T follicular helper cell (primary cell): ENCODE data around the gene EFHC1.

Experiments
- DNase-seq: peaks from one replicate; pipeline ENCODE4 v3.0.0-alpha.2; 2020; ENCODE audit warnings: low read depth

EFHC1 gene

DNA sequence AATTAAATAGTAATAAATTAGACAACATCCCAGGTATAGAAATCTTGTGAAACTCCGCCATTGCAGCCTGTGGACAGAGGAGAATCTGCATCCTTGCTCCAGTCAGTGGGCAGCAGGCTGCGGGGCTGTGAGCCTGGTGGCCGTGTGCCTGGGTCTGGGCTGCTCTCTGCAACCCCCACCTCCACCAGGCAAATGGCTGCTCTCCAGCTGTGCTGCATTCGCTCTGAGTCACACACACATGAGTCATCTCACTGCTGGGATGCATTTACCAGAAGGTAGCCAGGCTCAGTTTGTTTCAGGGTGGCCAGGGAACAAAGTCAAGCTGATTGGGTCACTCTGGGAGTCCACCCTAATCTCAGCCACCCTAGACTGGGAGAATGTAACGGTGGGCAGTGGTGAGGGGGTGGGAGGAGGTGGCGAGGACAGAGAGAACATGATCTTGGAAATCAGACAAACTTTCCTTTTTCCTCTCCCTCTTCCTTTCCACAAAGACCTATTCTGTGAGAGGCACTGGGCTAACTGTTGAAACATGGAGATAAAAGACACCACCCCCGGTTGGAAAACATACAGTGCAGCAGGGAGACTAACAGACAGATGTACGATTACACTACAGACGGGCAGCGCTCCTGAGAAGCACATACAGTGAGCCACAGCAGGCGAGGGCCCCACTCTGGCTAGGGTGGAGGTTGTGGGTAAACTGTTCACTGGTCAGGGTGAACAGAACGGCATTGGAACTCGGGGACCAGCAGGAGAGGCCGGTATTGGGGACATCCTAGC is 97.5 kb downstream of the EFHC1 start:
- DNase-seq = no peak

DNA sequence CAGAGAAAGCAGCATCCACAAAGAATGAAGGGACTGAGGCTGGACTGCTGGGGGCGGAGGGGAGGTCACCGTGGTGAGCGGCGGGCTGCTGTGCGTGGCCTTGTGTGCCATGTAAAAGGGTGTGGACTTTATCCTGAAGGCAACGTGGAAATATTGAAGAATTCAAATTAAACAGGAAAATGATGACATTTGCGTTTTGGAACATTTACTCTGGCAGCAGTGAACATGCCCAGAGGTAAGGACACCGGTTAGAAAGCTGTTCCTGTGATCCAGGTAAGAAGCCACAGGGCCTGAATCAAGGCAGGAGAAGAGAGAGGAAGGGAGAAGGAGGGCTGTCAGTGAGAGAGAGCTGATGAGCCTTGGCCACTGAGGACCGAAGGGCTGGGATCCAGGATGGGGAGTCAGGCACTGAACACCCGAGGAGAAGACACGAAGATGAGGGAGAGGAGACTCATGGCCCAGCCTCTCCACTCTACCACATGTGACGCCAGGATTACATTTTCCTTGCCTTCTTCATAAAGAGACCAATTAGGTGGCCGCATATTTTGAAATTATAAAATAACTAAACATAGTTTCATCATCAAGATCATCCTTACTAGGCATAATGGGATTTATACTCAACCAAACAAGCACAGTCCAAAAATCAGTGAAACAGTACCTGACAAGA is 98.3 kb downstream of the EFHC1 start:
- DNase-seq = no peak

GRCh38 chr6:52519618-52520017 is 99.5 kb downstream of the EFHC1 start:
- DNase-seq = no peak

DNA sequence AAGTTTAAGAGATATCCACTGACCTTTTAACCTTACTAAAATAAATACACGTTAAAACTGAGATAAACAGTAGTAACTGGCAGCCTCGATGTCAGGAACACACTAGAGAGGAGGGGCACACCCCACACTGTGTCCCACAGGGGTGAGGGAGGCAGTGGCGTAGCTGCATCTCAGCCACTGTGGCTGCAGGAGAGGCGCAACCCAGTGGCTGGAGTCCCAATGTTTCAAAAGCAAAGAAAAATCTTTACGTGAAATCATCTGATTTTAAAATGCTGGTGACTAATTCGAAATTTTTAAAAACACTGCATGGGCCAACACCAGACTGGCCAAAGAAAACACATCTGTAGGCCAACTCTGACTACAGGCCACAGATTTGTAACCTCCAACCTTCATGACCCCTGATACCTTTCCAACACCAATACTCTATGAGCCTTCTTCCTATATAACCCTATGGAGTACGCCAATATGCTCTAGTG is 102.0 kb downstream of the EFHC1 start:
- DNase-seq = no peak

- DNase-seq = no peak
These were observed 102.5 kb downstream of the EFHC1 start for GRCh38 chr6:52522655-52523054.

DNA sequence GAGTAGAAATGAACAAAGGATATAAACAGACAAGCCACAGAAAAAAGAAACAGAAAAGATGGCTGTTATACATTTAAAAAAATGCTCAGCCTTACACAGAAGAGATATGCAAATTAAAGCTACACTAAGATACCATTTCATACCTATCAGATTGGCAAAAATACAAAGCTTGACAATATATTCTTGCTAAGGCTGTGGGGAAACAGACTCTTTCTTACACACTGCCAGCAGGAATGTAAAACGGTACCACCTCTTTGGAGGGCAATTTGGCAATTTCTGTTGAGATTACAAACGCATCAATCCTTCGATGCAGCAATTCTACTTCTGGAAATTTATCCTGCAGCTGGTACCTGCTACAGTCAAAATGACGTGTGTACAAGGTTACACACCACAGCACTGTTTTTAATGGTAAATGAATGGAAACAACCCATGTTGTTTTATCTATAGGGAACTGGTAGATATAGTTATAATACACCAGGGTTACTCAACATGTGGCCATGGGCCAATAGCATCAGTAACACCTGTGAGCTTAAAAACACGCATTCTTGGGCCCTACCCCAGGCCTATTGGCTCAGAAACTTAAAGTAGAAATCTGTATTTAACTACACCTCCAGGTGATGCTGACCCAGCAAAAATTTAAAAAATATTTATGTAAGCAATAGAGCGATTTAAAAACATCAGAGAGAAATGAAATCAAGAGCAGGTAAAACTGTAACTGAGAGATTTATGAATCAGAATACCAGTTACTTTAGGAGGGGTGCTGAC is 103.4 kb downstream of the EFHC1 start:
- no peak for DNase-seq

- no peak for DNase-seq
These were observed 104.8 kb downstream of the EFHC1 start for GRCh38 chr6:52524918-52525317.

DNA sequence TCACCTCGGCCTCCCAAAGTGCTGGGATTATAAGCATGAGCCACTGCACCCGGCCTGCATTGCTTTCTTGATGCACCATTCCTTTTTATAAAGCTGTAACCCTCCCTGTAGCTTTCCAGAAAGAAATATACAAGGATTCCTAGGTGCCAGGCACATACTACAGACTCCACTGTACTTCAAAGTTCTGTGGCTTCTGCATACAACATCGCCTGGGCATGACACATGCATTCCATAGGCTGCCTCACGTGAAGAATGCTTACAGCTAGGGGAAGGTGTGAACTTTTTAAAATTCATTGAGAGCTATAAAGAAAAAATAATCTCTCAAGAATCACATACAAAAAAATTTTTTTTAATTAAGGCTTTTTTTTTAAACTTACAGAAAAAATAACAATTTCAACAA is 106.5 kb downstream of the EFHC1 start:
- no peak for DNase-seq

- DNase-seq = no peak
These were observed 107.3 kb downstream of the EFHC1 start for GRCh38 chr6:52527436-52527835.

GRCh38 chr6:52529311-52529710 is 109.2 kb downstream of the EFHC1 start:
- no peak for DNase-seq

- no peak for DNase-seq
These were observed 110.2 kb downstream of the EFHC1 start for GRCh38 chr6:52530351-52530750.

GRCh38 chr6:52531396-52531795 is 111.3 kb downstream of the EFHC1 start:
- DNase-seq = no peak

DNA sequence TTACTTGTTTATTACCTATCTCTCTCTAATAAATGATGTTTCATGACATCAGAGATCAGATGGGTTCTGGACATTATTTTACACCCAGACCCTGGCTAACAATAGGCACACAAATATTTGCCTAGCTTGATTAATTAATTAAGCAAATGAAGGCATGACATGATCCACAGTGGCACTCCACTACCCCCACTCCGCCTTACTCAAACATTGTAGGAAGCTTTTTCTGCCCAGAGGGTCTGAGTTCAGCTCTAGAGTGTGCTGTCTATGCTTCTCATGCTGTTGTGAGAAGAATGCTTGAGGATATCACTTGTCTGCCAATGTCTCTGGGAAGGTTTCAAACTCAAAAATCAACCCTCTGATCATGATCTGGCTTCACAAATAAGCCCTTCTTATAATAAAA is 111.7 kb downstream of the EFHC1 start:
- no peak for DNase-seq

DNA sequence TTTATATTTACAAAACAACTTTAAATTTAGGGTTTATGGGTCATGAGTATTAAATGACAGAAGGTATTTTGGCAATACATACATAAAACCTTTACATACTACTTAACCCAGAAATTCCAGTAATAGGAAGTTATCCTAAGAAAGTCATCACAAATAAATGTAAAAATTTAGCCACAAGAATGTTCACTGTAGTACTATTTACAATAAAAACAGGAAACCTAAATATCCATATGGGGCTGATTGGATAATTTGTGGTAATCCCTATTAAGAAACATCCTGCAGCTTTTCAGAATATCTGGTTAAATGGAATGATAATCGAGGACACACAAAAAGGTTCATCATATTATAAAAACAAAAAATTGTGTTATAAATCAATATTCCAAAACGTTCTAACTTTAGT is 112.3 kb downstream of the EFHC1 start:
- no peak for DNase-seq

GRCh38 chr6:52533491-52533890 is 113.3 kb downstream of the EFHC1 start:
- no peak for DNase-seq

- DNase-seq = no peak
These were observed 114.2 kb downstream of the EFHC1 start for GRCh38 chr6:52534363-52534762.

- DNase-seq = no peak
These were observed 114.8 kb downstream of the EFHC1 start for GRCh38 chr6:52534966-52535390.

GRCh38 chr6:52535711-52536423 is 115.7 kb downstream of the EFHC1 start:
- no peak for DNase-seq

DNA sequence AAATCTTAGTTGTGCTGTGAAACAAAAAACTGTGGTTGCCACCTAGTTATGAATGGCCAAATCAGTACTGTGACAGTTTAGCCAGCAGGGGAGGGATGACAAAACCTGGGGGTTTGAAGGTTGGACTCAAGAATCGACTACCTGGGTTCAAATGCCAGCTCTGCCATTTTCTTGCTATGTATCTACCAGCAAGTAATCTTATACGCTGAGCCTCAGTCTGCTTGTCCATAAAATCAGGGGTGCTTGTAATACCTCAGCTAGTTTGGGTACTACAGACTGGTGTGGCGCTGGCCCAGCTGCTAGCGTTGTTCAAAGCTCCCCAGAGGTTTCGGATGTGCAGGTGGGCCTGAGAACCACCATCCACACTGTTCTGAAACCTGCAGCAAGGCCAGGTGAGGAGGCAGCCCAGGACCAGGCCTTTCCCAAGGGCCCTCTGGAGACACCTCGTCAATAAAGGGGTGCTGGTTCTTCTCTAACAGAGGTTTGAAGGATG is 116.3 kb downstream of the EFHC1 start:
- DNase-seq = no peak

DNA sequence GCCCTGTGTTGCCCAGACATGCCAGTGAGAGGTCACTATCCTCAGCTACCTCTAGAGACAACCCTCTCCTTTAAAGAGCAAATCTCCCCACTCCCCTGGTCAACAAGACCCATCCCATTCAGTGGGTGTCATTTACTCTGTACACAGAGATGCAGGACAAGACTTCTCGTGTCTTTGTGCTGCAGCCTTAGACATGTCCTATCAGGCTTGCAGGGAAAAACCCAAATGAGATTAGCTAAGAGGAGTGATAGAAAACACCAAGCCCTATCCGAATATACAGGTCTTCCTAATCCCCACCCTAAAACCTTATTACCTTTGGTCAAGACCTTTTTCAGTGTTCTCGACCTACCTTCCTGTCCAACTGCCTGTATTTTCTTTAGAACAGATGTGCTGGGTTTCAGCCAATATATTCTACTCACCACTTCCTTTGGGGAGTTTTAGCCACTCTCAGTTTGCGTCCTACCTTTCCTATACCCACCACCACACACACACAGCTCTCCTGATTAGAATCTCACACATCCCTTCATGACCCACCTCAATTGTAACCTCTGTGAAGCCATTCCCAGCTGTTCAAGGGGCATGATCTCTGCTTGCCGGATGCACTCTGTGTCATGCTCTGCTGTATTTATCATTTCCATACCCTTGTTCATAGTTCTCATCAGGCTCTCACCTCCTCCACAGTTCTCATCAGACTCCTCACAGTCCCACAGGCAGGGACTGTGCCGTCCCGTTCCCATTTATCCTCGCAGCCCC is 117.0 kb downstream of the EFHC1 start:
- DNase-seq = no peak

- DNase-seq = no peak
These were observed 118.2 kb downstream of the EFHC1 start for GRCh38 chr6:52538252-52538900.
